GM21447 (cell line): ENCODE data around the gene UBE2G2.

ENCODE experiments used
- ATAC-seq: cut with Tn5 transposase; IDR thresholded peaks from one replicate; pipeline ENCODE4 v1.9.1; 2021; ENCODE audit not compliant: unreplicated experiment

The UBE2G2 gene

DNA sequence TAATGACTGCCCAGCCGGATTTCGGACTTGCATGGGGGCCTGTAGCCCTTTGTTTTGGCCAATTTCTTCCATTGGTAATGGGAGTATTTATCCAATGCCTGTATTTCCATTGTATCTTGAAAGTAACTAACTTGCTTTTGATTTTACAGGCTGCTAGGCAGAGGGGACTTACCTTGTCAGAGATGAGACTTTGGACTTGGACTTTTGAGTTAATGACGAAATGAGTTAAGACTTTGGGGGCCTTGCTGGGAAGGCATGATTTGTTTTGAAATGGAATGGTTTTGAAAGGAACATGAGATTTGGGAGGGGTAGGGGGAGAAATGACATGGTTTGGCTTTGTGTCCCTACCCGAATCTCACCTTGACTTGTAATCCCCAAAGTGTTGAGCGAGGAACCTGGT lies 9.6 kb downstream of the UBE2G2 start:
- ATAC-seq, result no peak

DNA sequence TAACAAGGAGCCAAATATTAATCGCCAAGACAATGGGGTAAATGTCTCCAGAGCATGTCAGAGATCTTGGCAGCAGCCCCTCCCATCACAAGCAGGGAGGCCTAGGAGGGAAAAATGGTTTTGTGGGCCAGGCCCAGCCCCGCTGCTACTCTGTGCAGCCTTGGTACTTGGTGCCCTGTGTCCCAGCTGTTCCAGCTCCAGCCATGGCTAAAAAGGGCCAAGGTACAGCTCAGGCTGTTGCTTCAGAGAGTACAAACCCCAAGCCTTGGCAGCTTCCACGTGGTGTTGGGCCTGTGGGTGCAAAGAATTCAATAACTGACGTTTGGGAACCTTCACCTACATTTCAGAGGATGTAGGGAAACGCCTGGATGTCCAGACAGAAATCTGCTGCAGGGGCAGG lies 10.4 kb downstream of the UBE2G2 start:
- no peak for ATAC-seq

- ATAC-seq, result no peak
Observed at GRCh38 chr21:44790368-44790767, 11.3 kb downstream of the UBE2G2 start.

DNA sequence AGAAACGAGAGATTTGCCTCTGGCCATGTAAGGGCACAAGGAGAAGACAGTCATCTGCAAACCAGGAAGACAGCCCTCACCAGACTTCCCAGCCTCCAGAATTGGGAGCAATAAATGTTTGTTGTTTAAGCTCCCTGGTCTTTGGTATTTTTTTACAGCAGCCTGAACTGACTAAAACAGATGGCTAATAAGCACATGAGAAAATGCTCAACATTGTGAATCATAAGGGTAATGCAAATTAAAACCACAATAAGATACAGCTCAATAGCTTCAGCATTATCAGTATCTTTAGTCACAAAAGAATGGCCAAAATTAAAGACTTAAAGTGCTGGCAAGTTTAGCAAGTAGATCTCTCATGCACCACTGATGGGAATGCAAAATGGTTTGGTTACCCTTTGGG lies 11.7 kb downstream of the UBE2G2 start:
- ATAC-seq, result no peak

GRCh38 chr21:44785620-44786335 lies 15.8 kb downstream of the UBE2G2 start:
- no peak for ATAC-seq

DNA sequence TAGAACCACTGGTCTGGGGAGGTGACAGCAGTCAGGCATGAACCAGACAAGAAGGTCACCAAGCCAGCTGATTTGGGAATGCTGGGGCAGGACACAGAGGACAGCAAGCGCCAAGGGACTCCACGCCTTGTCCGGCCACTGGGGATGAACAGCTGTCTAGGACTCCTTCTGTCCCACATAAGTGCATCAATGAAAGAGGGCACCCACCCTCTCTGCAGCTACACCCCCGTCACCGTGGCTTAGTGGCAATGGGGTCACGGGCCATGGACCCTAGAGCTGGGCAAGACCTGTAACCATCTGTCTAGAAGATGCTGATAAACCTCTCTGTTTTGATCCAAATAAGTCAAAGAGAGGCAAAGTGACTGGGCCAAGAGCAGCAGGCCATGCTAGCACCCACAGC lies 16.8 kb downstream of the UBE2G2 start:
- ATAC-seq, result no peak

GRCh38 chr21:44783020-44783696 lies 18.5 kb downstream of the UBE2G2 start:
- ATAC-seq, result no peak

DNA sequence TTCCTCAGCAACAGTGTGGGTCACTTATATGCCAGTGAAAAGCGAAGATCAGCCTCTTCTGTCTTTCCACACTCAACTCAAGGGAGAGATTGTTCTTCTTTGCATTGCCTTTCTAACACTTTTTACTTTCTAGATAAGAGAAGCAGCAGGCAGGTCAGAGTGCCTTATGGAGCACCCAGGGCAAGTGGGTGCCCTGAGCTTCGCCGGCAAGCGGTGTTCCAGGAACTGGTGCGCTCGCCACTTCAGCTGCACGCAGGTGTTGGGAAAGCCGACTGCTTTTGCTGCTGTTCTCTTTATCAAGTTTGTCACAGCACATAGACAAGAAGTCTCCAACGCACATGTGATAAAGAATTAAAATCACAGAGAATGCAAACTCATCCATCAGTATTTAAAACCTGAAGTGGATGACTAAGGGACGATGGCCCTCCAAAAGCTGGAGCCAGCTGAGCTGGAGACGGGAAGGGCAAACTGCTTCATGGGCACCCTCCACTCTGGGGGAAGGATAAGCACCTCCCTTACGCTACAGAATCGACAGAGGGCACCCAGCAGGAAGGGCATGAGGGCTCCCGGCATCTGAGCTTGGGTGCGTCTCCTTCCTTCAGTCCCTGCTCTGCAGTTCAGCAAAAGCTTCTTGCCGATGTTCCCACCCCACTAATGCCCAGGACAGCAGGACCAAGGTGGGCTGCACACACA lies 20.7 kb downstream of the UBE2G2 start:
- no peak for ATAC-seq

DNA sequence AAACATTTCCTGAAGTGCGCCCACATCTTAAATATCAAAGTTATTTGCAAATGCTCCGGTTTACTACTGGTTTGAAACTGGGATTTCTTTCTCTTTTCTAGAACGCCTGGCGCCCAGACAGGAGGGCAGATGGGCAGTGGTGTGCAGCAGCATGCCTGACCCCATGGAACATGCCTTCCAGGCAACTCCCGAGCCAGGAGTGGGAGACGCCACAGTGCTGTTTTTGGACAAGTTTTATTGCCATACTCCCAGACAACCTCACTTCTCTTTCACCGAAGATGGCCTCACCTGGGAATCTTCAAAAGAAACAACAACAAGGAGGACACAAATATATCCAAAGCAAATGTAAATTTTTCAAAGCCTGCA lies 21.5 kb downstream of the UBE2G2 start:
- ATAC-seq, result no peak

GRCh38 chr21:44779417-44780136 lies 22.0 kb downstream of the UBE2G2 start:
- no peak for ATAC-seq

DNA sequence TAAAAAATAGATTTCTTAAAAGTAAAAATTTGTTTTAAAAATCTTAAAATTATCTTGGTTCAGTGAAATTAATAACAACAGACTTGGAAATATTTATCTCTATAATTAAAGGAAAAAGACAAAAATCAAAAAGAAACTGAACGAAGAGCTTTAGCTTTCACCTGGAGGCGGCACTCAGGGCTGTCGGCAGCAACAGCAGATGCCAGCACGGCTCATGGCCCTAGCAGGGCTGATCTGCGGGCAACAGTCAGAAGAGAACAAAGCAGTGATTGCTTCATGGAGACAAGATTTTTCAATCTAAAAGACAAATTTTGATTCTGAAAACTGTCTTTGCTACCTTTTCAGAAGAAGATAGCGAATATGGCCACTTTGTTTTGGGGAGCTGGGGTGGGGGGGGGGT lies 22.6 kb downstream of the UBE2G2 start:
- ATAC-seq, result no peak

GRCh38 chr21:44778499-44778911 lies 23.1 kb downstream of the UBE2G2 start:
- ATAC-seq, result no peak

GRCh38 chr21:44778094-44778493 lies 23.5 kb downstream of the UBE2G2 start:
- ATAC-seq, result no peak

- no peak for ATAC-seq
Observed at GRCh38 chr21:44774972-44775371, 26.6 kb downstream of the UBE2G2 start.

DNA sequence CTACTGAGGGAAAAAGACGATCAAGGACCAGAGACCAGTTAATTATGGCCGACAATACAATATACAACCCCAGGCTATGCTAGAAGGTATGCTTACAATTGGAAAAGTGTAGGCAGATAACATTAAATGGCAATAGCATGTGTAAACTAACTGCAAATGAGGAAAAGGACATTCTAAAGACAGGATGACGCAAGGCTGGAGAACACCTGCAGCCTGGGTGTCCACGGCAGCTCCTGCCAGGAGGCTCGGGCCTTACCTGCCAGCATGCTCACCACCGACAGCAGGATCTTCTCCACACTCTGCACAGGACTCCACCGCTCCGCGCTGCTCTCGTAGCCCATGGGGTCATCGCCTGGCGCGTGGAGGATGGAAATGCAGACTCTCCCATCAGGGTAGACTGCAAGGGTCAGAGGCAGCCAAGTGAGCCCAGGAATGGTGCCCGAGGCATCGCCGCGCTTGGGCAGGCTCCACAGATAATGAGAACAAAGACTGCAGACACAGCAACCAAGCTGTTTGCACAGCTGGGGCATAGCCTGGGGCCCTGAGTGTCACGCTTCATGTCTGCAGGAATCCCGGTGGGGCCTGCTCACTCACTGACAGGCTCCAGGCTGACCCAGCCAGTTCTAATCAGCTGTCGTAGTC lies 28.2 kb downstream of the UBE2G2 start:
- no peak for ATAC-seq

DNA sequence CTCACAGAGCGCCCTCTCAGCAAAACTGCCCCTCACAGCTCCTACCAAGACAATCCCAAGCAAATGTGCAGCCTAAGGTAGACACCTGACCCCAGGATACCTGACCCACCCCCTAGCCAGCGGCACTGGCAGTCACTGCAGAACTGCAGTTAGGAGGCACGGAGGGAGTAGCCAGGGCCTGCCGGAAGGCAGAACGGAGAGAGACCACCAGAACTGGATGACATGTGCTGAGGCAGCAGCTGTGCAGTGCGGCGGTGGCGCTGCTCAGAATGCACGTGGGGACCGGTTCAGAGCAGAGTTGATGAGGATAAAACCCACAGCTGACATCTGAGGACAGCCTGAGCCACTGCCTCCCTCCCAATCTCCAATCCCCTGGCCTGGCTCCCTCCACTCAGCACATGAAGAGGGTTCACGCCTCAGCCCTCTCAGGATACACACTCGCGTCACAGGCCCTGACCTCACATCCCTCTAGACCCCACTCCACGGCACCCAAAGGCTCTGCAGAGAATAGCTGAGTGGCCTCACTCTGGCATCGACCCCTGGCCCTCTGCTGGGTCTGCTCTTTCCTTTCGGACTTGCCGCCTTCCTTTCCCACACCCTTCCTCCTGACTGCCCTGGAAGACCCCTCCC lies 29.6 kb downstream of the UBE2G2 start:
- ATAC-seq, result no peak

GRCh38 chr21:44767834-44768831 lies 33.5 kb downstream of the UBE2G2 start:
- ATAC-seq, result no peak

GRCh38 chr21:44766818-44767354 lies 34.7 kb downstream of the UBE2G2 start:
- ATAC-seq, result no peak
